HepG2 (cell line): ENCODE measurements around the gene PCSK6. TPM values are rescaled to one million over a fixed set of nuclear protein-coding genes. Genes with fewer than 3 reads are reported as not detected.

Source experiments
- ATF4 ChIP-seq, 2 experiments: fragments of 450-650 bp in 1 of 2; sonication (generic) in 1 of 2; formaldehyde crosslinking; IDR thresholded peaks; 2 replicates each; pipeline versions ENCODE4 v1.5.0 to v1.8.0; 2020 to 2022; ENCODE audit warnings: mild to moderate bottlenecking in 1 of 2, missing genetic modification reagents in 1 of 2
- ATF7-NPFF ChIP-seq: sonication (generic); formaldehyde crosslinking; IDR thresholded peaks from 2 replicates; pipeline ENCODE4 v1.8.1; 2023; ENCODE audit warnings: mild to moderate bottlenecking, low read depth, missing genetic modification reagents, moderate library complexity
- BHLHE40 ChIP-seq: IDR thresholded peaks from 2 replicates; pipeline ENCODE4 v1.6.1; 2011; ENCODE audit warnings: low read length, improper control_type of control experiment
- BRD4 ChIP-seq: sonication (generic); formaldehyde crosslinking; IDR thresholded peaks from 2 replicates; pipeline ENCODE4 v1.4.0; 2020; ENCODE audit warnings: missing genetic modification reagents
- DMAP1 ChIP-seq: IDR thresholded peaks from 2 replicates; pipeline ENCODE4 v1.6.1; 2016
- FOXA1 ChIP-seq, 2 experiments: fragments of 450-650 bp in 1 of 2; sonication (generic) in 1 of 2; formaldehyde crosslinking in 1 of 2; IDR thresholded peaks; 2 replicates each; pipeline versions ENCODE4 v1.4.0 to v1.6.1; 2016 to 2020; ENCODE audit warnings: missing genetic modification reagents in 1 of 2
- GATA4 ChIP-seq: sonication (generic); IDR thresholded peaks from 2 replicates; pipeline ENCODE4 v1.6.1; 2016; ENCODE audit warnings: antibody characterized with exemption, low read depth, borderline replicate concordance
- HHEX ChIP-seq: IDR thresholded peaks from 2 replicates; pipeline ENCODE4 v1.6.1; 2016; ENCODE audit warnings: control low read depth
- HIVEP1 ChIP-seq: sonication (generic); formaldehyde crosslinking; IDR thresholded peaks from 2 replicates; pipeline ENCODE4 v1.4.0; 2020; ENCODE audit warnings: mild to moderate bottlenecking, missing genetic modification reagents
- JARID2 ChIP-seq: sonication (generic); formaldehyde crosslinking; IDR thresholded peaks from 2 replicates; pipeline ENCODE4 v1.8.1; 2023; ENCODE audit warnings: missing genetic modification reagents, inconsistent platforms; ENCODE audit not compliant: insufficient replicate concordance
- KDM6A ChIP-seq: IDR thresholded peaks from 2 replicates; pipeline ENCODE4 v1.6.1; 2016; ENCODE audit warnings: low read depth
- MBD4 ChIP-seq: IDR thresholded peaks from 2 replicates; pipeline ENCODE4 v1.6.1; 2012; ENCODE audit warnings: low read length, inconsistent platforms, borderline replicate concordance
- MXD4 ChIP-seq: IDR thresholded peaks from 2 replicates; pipeline ENCODE4 v1.6.1; 2016; ENCODE audit warnings: mild to moderate bottlenecking, missing biosample characterization, missing genetic modification reagents
- POGZ ChIP-seq: sonication (generic); formaldehyde crosslinking; IDR thresholded peaks from 2 replicates; pipeline ENCODE4 v1.4.0; 2020; ENCODE audit warnings: mild to moderate bottlenecking, missing genetic modification reagents
- RNF2 ChIP-seq: fragments of 450-650 bp; conservative IDR thresholded peaks from 2 replicates; pipeline ENCODE4 v1.6.1; 2016; ENCODE audit warnings: low read depth
- ZMYM4 ChIP-seq: sonication (generic); formaldehyde crosslinking; IDR thresholded peaks from 2 replicates; pipeline ENCODE4 v1.8.1; 2023; ENCODE audit warnings: mild to moderate bottlenecking, missing genetic modification reagents
- ZNF143 ChIP-seq: sonication (generic); formaldehyde crosslinking; IDR thresholded peaks from 2 replicates; pipeline ENCODE4 v1.4.0; 2020; ENCODE audit warnings: missing genetic modification reagents
- ZNF33A ChIP-seq: sonication (generic); formaldehyde crosslinking; IDR thresholded peaks from 2 replicates; pipeline ENCODE4 v1.5.1; 2020; ENCODE audit warnings: missing genetic modification reagents, mild to moderate bottlenecking, moderate library complexity, borderline replicate concordance
- ZNF589 ChIP-seq: sonication (generic); formaldehyde crosslinking; conservative IDR thresholded peaks from 2 replicates; pipeline ENCODE4 v1.8.0; 2022; ENCODE audit warnings: mild to moderate bottlenecking, moderate library complexity, missing genetic modification reagents
- ZNF615 ChIP-seq: sonication (generic); formaldehyde crosslinking; IDR thresholded peaks from 2 replicates; pipeline ENCODE4 v1.5.0; 2020; ENCODE audit warnings: mild to moderate bottlenecking, missing genetic modification reagents, borderline replicate concordance
- ZNF644 ChIP-seq: IDR thresholded peaks from 2 replicates; pipeline ENCODE4 v1.6.1; 2016; ENCODE audit warnings: low read depth
- ZNF660 ChIP-seq: sonication (generic); formaldehyde crosslinking; IDR thresholded peaks from 2 replicates; pipeline ENCODE4 v1.5.1; 2020; ENCODE audit warnings: mild to moderate bottlenecking, low read depth, missing genetic modification reagents, borderline replicate concordance
- ZNF672 ChIP-seq: sonication (generic); formaldehyde crosslinking; IDR thresholded peaks from 2 replicates; pipeline ENCODE4 v1.8.1; 2022; ENCODE audit warnings: missing genetic modification reagents
- ZNF780A ChIP-seq: sonication (generic); formaldehyde crosslinking; IDR thresholded peaks from 2 replicates; pipeline ENCODE4 v1.8.0; 2022; ENCODE audit warnings: mild to moderate bottlenecking, missing genetic modification reagents, moderate library complexity
- ZZZ3 ChIP-seq: sonication (generic); formaldehyde crosslinking; IDR thresholded peaks from 2 replicates; pipeline ENCODE4 v1.4.0; 2020; ENCODE audit warnings: missing genetic modification reagents, mild to moderate bottlenecking, borderline replicate concordance
- polyA plus RNA-seq, 8 experiments: library from polyadenylated mRNA; depleted of rRNA in 3 of 8; stranded (reverse) in 7 of 8; unstranded in 1 of 8; fragments of >200 nt; fragmentation: Illumina TruSeq in 4 of 8; extraction: Trizol in 4 of 8; gene quantifications; 2 replicates each; pipeline versions ENCODE4 v1.2.1 to v1.2.3, GENCODE V29; 2011 to 2016; ENCODE audit warnings: low read depth in 4 of 8, missing spikeins in 1 of 8, mixed read lengths in 1 of 8; ENCODE audit not compliant: insufficient read depth in 1 of 8
- total RNA-seq, 5 experiments: library from RNA; depleted of rRNA; stranded (reverse); fragments of >200 nt; fragmentation: Illumina TruSeq; extraction: Trizol; gene quantifications; 2 replicates each; pipeline ENCODE4 v1.2.3, GENCODE V29; 2016; ENCODE audit warnings: low read depth in 1 of 5
- TF ChIP-seq, protein P1 (sequence below): sonication (generic); formaldehyde crosslinking; IDR thresholded peaks from 2 replicates; pipeline ENCODE4 v1.8.0; 2022; ENCODE audit warnings: low read depth, missing genetic modification reagents
- TF ChIP-seq, protein P2 (sequence below): sonication (generic); formaldehyde crosslinking; conservative IDR thresholded peaks from 2 replicates; pipeline ENCODE4 v1.8.0; 2022; ENCODE audit warnings: low read depth, missing genetic modification reagents

The PCSK6 gene
- total and polyA plus RNA-seq, 2 of the 13 experiments (the other 11 are each of a cell fraction or from before 2014, with no cell fraction given) = 56.5 to 155 TPM

DNA sequence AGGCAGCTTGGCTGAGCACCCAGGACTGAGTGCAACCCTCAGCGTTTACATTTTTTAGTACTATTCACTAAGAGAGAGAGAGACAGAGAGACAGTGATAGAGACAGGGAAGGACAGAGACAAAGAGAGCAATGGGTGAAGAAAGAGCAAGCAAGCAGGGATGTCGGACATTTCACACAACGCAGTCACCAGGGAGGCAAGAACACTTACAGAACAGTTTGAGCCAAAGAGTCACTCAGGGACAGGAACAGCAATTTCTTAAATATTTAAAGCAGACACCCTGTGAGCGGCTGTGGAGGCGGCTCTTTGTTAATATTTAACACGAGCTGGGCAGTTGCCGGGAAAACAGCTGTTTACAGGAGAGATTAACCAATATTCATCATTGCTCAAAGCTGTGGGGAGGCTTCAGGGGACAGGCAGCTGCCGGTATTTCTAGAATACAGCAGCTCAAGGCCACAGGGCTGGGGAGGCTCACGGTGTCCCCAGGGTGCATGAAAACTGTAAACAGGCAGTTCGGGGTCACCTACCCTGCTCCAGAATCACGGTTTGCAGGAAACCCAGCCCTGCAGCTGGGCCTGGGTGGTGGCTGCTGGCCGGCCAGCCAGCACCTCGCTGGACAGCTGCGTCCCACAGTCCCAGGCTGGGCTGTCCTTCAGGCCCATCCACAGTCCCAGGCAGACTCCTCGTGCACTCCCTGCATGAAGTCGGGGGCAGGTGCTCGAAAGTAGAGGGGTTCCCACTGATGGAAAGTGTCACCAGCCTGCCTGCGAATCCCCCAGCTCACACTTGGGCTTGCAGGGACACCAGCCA, 38.8 kb upstream of the PCSK6 start (continued):
- TF ChIP-seq ZNF615 (no peak), ZNF589 (CRISPR knock-in tag) (peak; percentile 53), HHEX (0 out of 2 replicates have a peak, but pooled peaks have one; percentile 7), ZNF143 (CRISPR knock-in tag) (peak; percentile 51), ZNF33A (CRISPR knock-in tag) (peak; percentile 93; the same call in 1 of the 2 replicates), HIVEP1 (CRISPR knock-in tag) (peak; percentile 41; the same call in 1 of the 2 replicates), MXD4 (CRISPR knock-in tag) (peak; percentile 68), ATF4 (CRISPR knock-in tag; IDR thresholded peaks at IDR 0.05) (peak in 1 of 2 experiments; percentile 77; a peak in 2 of 4 replicates), ZNF660 (CRISPR knock-in tag) (no peak), DMAP1 (peak; percentile 83), GATA4 (peak; percentile 74; the same call in 1 of the 2 replicates), RNF2 (0 out of 2 replicates have a peak, but pooled peaks have one; percentile 20), BRD4 (CRISPR knock-in tag) (peak; percentile 78), ZNF780A (0 out of 2 replicates have a peak, but pooled peaks have one; percentile 46), BHLHE40 (peak; percentile 38; the same call in 1 of the 2 replicates), ZZZ3 (CRISPR knock-in tag) (no peak; the same call in 1 of the 2 replicates), KDM6A (peak; percentile 84), ZNF672 (no peak), FOXA1 (IDR thresholded peaks at IDR 0.05) (no peak), FOXA1 (CRISPR knock-in tag; IDR thresholded peaks at IDR 0.05) (peak; percentile 93), ZMYM4 (peak; percentile 47), MBD4 (peak; percentile 19; the same call in 1 of the 2 replicates), POGZ (CRISPR knock-in tag) (peak; percentile 63), ZNF644 (CRISPR knock-in tag) (peak; percentile 60; the same call in 1 of the 2 replicates), JARID2 (CRISPR knock-in tag) (no peak), ATF7-NPFF (CRISPR knock-in tag) (no peak)
- TF ChIP-seq, protein P1, sequence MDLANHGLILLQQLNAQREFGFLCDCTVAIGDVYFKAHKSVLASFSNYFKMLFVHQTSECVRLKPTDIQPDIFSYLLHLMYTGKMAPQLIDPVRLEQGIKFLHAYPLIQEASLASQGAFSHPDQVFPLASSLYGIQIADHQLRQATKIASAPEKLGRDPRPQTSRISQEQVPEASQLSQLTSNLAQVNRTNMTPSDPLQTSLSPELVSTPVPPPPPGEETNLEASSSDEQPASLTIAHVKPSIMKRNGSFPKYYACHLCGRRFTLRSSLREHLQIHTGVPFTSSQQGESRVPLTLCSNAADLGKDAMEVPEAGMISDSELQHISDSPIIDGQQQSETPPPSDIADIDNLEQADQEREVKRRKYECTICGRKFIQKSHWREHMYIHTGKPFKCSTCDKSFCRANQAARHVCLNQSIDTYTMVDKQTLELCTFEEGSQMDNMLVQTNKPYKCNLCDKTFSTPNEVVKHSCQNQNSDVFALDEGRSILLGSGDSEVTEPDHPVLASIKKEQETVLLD (CRISPR knock-in tag) = peak; percentile 60; the same call in 1 of the 2 replicates
- TF ChIP-seq, protein P2, sequence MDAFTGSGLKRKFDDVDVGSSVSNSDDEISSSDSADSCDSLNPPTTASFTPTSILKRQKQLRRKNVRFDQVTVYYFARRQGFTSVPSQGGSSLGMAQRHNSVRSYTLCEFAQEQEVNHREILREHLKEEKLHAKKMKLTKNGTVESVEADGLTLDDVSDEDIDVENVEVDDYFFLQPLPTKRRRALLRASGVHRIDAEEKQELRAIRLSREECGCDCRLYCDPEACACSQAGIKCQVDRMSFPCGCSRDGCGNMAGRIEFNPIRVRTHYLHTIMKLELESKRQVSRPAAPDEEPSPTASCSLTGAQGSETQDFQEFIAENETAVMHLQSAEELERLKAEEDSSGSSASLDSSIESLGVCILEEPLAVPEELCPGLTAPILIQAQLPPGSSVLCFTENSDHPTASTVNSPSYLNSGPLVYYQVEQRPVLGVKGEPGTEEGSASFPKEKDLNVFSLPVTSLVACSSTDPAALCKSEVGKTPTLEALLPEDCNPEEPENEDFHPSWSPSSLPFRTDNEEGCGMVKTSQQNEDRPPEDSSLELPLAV (CRISPR knock-in tag) = no peak
